HG02678 (cell line): ENCODE measurements around the gene TIAM1.
"Not testable (repeated sequence)": the region's sequence is repeated elsewhere in the genome, so short reads cannot be mapped to it uniquely, and the experiment has no call there.

ENCODE experiments used
- ATAC-seq: cut with Tn5 transposase; IDR thresholded peaks from one replicate; pipeline ENCODE4 v1.9.1; 2021; ENCODE audit warnings: mild to moderate bottlenecking, moderate library complexity; ENCODE audit not compliant: unreplicated experiment

The TIAM1 gene

DNA sequence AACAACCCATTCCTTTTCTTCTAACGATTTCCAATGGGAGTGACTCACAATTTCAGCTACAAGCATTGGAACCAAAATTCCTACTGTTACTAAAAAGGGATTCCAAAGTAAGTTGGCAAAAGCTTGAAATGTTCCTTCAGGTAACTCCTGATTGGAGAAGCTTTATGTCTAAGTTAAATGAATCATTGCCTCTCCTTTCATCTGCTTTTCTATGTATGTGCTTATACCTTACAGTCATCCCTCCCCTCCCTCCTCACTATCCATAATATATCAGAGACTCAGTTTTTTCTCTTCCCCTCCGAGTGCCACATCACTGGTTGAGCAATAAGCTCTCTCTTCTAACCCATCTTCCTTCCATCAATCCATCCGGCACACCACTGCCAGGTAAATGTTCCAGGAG lies 86.8 kb downstream of the TIAM1 start:
- ATAC-seq = no peak

DNA sequence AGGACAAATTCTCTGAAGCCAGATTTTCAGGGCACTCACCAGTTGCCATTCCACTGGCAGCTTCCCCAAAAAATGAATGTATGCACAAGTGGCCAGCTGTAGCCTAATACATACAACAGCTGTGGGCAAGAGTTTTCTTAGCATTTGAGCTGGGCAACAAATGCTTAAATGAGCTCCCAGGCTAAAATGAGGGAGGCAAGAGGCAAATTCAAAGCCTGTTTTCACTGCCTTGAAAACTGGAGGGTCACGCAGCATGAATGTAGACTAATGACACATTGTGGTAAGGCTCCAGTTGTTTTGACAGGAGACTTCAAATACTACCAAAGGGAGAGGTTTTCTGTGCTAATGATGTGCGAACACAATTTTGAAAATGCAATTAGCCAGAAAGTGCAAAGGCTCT lies 88.2 kb downstream of the TIAM1 start:
- no peak for ATAC-seq

DNA sequence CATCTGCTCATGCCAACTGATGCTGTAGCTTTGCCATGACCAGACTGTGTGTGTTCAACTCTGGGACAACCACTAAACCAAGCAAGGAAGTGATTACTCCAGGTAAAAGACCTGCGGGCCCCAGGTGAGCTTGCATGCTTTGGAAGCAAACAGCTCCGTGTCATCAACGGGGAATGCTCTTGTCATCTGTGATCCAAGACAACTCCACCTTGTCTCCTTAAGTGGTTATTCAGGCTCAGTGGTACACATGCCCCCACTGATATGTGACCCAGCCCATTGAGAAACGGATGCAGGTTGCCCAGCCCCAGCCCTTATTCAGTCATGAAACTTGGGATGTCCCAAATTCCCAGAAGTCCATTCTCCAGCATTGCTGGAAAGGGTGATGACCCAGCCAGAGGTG lies 89.0 kb downstream of the TIAM1 start:
- ATAC-seq = no peak

DNA sequence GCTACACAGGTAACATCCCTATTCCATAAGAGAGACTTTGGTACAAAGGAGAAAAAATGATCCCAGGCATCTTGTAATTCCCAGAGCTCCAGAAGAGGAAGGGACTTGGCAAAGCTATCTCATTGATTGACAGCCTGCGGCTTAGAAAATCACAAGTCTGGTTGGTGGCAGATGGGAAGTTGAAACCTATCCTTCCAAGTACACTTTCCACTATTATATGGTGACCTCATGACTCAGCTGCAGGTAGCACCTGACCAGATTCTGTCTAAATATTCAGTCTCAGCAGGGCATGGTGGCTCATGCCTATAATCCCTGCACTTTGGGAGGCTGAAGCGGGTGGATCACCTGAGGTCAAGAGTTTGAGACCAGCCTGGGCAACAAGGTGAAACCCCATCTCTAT lies 89.9 kb downstream of the TIAM1 start:
- ATAC-seq = no peak

DNA sequence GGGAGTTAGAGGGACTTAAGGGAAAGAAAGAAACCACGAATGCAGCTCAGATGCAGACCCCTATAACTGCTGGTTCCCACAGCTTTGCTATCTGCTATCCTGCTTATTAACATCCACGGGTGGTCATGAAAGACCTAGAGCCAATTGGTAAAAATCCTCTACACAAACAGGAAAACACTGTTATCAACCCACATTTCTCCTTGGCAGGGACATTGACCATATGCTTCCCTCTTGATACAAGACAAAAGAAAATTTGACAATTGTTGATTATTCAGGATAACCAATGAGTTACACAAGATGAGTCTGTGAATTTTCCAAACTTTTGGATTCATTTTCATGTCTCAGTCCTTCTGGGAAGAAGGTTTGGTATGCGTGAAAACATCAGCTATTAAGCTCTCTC lies 90.4 kb downstream of the TIAM1 start:
- ATAC-seq = no peak

DNA sequence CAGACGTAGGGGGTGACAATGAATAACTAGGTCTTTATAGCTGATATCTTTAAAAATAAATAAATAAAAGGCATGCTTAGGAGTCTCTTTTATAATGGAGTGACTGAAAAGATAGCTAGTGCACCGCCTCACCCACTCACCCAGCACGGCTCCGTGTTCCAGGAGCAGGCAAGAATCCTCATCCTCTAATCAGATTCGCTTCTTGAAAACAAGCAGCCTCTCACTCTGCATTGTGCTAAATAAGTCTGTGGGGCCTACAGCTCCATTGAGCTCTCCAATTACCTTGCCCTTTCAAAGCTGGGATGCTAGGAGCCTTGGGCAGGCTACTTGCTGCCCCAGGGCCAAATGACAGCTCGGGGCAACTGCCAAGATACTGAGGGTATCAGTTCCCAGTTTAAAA lies 91.5 kb downstream of the TIAM1 start:
- ATAC-seq = no peak

DNA sequence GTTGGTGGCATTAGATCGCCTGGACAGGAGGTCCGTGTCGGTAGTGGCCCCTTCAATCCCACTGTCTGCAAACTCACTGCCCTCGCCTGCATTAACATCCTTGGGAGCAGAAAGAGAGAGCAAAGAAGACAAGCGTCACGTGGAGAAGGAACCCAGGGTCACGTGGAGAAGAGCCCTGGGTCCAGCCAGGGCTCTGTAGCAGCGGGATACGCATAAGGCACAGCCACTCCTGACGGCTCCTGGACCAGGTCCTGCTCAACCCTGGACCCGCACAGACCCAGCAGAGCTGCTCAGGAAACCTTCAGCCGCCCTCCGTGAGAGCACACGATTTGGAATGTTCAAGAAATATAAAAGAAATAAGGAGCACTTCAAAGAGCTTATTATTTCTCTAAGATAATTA lies 92.0 kb downstream of the TIAM1 start:
- ATAC-seq = no peak

DNA sequence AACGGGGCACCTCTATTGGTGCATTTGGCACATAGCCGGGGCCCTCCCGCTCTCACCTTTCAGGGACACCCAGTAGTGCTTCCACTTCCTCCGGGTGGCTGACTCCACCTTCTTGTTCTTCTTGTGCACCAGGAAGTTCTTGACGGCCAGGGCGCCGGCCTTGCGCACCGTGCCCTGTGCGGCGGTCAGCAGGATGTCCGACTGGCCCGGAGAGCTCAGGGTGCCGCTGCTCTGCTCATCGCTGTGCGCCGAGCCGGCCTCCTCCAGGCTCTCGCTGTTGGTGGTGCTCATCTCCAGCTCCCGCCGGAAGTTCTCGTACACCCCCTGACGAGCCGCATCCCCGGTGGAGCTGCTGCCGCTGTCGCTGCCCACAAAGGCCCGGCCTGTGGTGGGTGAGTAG lies 92.4 kb downstream of the TIAM1 start:
- no peak for ATAC-seq

DNA sequence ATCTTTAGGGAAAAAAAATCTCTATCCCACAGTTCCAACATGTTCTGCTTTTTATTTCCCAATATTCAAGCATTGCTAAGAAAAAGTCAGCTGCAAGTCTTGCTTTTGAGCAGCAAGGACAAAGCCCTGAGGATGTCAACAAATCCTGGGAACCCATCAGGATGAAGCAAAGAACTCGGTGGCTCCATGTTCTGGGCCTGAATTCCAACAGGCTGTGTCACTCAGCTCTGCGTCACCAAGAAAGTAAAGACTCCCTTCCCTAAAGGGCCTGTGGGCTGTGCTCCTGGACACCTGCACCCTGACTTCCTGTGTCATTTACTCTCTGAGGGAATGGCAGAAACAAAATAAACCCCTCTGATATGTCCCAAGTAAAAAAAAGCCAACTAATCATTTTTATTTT lies 95.5 kb downstream of the TIAM1 start:
- ATAC-seq = no peak

DNA sequence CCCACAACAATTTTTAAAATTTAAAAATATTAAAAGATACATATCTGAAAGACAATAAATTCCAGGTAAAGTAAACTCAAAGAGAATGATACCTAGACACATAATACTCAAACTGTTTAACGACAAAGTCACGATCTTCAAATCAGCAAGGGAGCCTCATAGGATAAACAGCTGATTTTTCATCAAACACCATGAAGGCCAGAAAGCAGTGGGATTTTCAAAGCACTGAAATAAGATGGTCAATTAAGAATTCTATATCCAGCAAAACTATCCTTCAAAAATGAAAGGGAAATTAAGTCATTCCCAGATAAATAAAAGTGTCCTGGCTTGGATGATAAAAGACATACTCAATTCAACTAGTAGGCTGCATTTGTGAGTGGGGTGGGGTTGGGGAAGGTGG lies 100.5 kb downstream of the TIAM1 start:
- ATAC-seq = no peak

DNA sequence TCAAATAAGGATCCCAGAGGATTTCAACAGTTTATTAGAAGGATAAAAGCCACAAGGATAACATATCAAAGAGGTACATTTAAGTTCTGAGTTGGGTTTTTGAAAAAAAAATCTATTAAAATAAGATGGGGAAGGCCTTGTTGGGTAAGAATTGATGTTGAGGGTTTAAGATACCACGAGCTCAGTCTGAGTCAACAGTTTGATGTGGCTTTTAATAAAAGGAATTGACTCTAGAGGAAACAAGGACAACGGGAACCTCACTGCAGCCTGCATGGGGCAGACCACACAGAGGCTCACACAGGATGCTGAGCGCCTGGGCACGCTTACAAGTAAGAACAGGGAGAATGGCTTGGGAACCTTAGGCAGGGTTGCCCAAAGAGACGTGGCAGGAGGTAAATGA lies 107.5 kb downstream of the TIAM1 start:
- no peak for ATAC-seq

DNA sequence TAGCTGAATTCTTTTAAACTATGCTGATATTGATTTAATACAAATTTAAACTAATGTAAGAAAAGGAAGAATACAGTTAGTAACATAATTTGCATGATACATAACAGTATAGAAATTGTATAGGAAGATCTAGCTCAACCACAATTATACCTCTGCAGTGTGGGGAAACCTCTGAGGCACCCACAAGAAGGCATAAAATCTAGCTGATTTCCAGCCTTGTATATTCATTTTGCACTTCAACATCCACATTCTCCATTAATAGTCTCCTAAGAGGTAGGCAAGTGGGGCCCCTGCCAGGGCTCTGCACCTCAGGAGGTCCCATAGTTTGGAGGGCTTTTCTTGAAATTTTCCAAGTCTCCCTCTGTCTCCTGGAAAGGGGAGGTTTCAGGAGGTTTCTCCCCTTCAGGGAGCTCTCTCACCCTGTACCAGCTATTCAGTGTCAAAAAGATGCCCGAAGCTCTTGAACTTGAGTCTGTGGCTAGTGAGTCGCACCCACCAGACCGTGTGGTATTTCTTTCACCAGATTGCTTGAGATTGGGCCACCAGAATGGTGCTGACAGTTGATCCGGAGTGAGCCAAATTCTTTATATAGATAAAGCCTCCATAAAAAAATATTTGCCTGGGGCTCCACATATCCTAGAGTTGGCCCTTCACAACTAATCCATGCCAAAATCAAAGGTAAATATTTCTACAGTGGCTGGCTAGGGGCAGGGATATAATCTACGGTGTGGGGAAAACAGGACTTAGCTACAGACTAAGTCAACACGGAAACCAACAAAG lies 108.2 kb downstream of the TIAM1 start:
- no peak for ATAC-seq

DNA sequence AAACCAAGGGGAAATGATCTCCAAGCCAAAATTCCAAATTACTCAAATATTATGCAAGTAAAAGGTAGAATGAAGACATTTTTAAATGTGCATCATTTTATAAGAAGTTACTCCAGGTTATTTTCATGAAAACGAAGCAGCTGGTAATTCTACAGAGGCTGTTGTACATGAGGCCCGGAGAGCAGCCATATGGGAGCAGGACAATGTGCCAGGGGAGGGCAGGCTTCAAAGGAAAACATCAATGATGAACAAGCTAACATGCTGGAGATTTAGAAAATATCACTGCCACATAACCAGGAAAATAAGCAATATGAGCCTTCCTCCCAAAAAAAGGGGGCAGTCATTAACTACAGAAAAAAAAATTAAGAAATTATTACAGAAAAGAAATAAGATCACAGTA lies 109.1 kb downstream of the TIAM1 start:
- ATAC-seq = no peak

DNA sequence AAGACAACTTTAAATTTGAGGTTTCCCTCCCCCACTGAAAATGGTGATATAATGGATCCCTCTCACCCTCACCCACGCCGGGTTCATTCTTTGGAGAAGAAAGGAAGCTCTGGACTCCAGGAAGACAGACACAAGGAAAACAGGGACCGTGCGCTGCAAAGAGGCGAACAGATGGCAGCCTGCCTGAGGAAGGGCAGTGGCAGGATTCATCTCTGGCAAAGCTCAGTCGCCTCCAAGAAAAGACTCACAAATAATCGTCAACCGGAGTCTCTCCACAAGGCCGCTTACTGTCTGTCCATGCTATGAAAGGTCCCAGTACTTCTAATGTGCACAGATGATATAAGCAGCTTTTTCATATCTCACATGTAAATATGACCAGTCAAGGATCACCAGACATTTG lies 110.3 kb downstream of the TIAM1 start:
- ATAC-seq = no peak

DNA sequence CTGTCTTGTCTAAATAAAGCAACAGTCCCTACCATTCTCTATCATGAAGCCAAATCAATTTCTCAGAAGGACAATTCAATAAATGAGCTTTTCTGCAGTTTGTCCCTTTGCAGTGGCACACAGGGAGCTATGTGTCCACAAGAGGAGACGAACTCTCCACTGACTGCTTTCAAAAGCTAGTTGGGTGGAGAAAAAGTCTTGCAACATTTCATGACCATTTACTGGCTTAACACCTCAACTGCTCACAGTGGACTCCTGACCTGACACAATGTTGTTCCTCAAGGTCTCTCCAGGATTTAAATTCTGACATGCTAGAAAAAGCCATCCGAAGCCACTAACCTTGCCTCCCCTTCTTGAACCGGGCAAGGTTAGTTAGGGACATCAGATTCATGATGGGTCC lies 111.7 kb downstream of the TIAM1 start:
- no peak for ATAC-seq

DNA sequence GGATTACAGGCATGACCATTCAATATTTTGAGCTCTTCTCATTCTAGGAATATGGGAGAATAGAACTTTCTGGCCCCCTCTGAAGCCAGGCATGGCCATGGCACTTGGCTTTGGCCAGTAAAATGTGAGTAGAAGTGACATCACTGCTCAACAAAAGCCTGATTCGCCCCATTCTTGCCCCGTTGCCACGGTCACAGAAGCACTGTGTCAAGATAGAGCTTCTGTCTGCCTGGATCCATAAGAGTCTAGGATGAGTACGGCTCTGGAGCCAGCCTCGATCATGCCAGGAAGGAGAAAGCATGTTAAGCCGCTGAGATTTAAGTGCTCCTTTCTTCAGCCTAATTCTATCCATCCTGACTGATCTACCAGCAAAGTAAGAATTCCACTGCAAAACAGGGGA lies 113.1 kb downstream of the TIAM1 start:
- ATAC-seq = no peak

DNA sequence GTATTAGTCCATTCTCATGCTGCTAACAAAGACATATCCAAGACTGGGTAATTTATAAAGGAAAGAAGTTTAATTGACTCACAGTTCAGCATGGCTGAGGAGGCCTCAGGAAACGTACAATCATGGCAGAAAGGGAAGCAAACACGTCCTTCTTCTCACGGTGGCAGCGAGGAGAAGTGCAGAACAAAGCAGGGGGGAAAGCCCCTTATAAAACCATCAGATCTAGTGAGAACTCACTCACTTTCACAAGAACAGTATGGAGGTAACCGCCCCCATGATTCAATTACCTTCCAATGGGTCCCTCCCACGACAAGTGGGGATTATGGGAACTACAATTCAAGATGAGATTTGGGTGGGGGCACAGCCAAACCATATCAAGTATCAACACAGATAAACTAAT lies 115.3 kb downstream of the TIAM1 start:
- ATAC-seq = not testable (repeated sequence)

DNA sequence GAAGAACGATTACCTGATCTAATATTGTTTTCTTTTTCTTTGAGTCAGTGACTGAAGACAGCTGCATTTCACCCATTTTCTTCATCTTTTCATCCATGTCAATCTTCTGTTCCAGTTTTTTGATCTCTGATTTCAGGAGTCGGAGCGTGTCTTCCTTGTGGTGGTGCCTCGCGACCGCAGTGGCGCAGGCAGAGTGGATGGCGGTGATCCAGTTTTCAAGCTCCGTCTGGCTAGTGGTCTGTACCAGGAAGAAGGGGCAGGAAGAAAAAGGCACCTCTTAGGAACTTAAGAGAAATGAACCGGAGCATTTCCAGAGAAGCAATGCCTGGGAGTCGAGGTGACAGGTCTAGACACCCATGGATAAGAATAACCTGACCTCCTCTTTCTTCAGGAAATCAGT lies 118.3 kb downstream of the TIAM1 start:
- ATAC-seq = no peak

DNA sequence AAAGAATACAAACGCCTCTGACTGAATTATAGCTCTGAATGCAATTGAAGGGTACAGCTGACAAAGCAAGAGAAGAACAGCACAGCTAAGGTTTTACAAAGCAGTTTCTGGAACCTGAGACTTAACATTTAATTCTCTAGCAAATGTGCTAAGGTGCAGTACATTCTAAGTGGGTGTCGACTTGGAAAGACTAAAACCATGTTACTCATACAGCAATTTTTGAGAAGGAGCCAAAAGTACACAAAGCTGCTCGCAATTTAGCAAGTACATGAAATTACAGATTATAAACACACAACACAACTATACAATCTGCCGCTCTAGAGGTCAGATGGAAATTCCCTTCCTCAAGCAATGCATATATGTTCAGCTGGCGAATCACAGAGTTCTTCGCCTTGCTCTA lies 121.9 kb downstream of the TIAM1 start:
- ATAC-seq = no peak

DNA sequence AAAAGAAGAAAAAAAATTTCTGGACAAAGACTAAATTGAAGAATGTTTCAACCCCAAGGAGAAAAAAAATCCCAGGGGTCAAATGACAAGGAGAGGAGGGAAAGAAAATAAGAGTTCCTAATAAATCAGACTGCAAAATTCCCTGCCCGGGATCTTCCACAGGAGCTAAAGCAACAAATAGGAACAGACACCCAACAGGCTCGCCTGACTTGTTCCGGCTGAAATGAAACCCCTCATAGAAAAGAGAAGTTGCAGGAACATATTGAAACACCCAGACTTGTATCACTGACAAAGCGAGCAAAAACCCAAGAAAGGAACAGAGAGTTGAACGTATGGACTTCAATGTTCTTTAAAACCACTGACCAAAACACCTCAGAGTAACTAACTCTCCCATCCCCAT lies 123.0 kb downstream of the TIAM1 start:
- no peak for ATAC-seq

DNA sequence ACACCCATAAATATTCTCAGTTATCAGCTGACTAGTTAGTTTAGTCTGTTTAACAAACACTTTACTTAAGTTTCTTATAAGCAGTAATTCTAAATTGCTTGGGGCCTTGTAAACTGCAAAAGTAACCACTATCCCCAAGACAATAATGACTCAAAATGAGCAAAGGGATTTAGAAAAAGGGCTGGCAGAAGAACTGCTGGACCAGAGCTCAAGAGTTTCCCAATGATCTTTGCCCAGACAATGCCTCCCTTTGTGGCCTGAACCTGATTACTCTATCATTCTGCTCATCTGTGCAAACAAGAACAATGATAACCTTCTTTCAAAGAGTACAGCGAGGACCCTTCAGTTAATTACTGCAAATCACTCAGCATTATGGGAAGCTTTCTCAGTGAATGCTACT lies 123.5 kb downstream of the TIAM1 start:
- ATAC-seq = no peak

DNA sequence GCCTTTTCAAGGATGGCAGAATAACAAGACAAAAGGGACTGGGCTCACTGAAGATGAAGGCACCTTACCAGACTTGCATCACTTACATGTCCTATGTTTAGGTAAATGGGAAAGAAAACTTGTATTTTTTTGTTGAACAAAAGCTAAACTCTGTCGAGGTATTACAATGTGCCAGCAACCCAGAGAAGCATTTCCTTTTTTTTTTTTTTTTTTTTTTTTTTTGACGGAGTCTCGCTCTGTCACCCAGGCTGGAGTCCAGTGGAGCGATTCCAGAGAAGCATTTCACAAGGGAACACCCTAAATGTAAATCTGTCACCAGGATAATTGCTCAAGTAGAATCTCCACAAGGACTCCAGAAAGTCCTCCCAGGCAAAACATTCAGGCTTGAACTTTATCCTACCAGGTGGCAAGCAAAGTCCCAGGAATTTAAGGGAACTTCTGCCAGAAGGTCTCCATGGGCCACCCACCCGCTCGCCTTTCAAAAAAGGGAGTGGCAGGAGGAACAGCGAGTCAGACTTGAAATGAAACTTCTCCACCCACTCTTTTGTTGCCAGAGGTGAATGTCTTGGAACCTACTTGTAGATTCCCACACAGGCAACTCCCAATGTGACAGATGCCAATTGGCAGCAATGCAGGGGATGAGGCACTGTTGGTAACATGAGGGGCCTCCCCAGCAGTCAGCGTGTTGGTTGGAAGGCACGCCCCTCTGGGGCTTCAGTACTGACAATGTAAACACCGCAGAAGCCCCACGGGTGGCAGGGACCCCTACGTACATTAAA lies 125.0 kb downstream of the TIAM1 start:
- no peak for ATAC-seq

DNA sequence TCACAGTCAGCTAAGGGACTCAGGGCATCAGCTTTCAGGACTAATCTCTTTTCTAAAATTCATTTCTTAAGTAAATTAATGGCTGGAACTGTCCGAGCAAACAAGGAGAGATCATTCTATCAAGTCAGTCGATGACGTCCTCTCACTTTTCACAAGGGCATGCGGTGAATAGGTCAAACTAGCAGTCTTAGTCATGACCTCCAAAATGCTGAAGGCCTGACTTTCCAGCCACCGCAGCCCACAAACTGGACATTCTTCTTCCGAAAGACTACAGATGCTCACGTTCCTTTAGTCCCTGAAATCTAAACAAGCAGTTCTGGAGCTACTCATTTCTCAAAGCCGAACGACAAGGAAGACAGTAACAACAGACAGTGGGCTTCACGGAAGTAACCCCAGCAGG lies 127.9 kb downstream of the TIAM1 start:
- ATAC-seq = no peak
